Measurements from ENCODE around the gene TBC1D22A.

The TBC1D22A gene

DNA sequence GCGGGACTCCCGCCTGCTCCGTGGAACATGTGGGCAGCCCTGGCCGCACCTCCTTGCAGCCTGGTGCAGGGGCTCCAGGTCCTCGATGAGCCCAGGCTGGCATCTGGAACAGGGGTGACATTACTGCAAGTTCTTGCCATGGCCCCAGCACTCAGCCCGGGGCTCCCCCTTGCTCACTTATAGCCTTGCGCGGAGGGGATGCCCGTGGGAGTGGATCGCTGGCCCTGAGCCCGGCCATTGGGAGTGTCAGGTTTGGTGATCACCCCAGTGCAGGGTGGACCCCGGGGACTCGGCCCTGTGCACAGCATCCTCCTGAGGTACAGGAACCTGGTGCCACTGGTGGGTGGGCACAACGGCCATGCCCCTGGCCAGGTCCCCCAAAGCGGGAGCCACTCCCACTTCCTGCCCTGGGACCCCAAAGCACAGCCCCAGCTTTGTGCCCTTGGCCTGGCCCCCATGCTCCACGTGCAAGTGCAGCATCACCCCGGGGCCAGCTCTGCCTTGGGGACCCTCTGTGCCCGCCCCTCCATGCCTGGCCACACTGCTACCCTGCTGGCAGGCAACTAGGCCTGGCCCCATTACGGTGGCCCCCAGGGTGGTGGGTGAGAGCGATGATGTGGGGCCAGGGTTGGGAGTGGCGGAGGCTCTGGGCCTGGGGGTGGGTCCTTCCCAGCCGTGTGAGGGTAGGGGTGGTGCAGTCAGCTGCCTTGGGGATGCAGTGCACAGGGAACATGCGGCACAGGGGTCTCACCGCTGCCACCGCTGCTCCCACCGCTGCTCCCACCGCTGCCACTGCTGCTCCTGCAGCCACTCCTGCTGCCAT lies 439.8 kb downstream of the TBC1D22A start:
- no peak for DNase-seq (ENCODE audit: low read depth)

DNA sequence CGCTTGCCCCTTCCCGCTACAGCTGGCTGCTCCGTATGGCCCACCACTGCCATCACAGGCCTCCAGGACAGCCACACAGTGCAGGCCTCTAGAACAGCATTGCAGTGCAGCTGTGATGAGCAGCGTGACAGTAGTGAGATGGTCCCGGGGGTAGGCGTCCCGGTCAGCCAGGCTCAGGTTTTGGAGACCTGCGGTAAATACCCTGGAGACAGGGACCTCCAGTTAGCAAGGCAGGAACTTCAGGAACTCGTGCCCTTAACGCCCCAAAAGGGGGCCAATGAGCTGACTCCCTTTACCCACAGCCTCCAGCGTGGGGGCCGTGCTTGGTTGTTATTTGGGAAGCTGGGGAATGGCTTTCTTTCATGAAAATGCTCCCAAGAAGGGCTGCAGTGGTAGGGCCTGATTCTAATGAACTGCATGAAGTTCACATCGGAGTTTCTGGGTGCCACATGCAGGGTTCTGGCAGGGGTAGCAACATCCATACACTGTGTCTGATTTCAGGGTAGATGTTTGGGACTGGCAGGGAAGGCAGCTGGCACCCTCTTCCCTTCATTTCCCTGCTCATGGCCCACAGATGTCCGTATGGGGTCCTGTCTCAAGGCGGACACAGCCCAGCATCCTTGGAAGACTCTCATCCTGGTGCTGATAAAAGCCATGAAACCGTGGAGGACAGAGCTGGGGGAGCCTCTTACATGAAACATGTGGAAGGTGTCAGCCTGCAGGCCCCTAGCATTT lies 440.5 kb downstream of the TBC1D22A start:
- no peak for DNase-seq (ENCODE audit: low read depth)

DNA sequence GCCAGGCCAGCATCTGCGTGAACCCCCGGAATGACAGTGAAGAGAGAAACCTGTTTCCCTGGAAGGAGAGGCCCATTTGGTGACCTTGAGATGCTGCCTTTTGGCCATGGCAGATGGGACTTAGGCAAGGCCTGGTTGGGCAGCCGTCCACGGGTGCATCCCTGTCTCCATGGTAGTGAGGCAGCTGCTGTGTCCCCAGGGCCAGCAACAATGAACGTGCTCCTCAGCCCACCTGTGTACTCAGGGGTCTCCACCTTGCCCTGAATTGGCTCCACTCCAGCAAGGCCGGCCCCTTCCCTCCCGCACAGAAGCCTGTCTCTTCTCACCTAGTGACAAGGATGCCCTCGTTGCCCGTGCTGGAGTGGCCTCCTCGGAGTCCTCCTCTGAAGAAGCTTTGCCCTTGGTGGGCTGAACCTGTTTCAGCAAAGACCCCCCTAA lies 441.1 kb downstream of the TBC1D22A start:
- DNase-seq (ENCODE audit: low read depth) = no peak

DNA sequence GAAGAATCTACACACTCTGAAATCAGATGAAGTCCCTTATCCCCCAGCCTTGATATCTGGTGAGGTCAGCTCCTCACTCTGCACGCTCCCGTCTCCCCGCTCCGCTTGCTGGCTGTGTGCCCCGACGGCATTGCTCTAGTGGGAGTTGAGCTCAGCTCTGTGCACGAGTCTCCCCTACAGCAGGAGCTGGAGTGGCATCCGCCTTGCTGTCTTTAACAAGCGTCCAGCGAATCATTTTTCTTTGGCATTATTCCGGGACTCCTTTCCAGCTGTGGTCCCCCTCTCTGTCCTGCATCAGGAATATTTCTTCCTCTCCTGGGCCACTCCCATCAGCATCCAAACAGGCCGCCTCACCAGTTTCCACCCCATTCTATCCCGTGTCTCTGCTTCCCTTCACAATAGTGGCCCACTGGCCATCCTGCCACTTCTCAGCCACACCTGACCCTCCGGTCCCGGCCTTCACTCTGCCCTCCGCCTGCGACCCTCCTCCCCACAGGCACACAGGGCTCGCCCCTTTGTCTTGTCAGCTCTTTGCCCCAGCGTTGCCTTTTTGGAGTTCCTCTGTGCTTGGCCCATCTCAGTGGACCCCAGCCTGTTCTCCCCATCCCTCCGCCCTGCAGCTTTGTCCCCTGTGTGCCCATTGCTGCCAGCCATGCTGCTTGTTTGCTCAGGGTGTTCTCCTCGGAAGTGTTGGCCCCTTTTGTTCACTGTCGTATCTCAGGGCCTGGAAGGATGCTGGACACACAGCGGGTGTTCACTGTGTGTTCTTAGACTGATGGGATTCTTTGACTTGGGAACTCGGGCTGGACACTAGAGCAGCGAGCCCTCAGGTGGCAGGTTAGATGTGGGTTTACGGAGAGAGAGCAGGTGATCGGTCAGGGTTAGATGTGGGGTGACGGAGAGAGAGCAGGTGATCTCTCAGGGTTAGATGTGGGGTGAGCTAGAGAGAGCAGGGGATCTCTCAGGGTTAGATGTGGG lies 441.8 kb downstream of the TBC1D22A start:
- DNase-seq (ENCODE audit: low read depth) = no peak

DNA sequence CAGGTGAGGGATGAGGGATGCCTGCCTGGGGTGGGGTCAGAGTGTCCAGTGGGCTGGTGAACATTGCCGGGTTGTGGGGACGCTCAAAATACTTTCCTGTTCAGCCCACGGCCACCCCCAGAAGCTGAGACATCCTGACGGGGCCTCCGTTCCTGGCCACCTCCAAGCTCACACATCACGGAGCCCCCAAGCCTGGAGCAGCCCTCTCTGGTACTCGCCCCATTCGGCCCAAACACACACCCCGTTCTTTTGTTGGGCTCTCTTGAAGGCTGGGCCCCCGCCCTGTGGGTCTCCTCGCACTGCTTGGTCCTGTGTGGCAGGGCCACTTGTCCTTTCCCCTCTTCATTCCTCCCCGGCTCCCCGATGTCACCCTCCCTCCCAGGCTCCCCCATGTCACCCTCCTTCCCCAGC lies 442.6 kb downstream of the TBC1D22A start:
- no peak for DNase-seq (ENCODE audit: low read depth)

DNA sequence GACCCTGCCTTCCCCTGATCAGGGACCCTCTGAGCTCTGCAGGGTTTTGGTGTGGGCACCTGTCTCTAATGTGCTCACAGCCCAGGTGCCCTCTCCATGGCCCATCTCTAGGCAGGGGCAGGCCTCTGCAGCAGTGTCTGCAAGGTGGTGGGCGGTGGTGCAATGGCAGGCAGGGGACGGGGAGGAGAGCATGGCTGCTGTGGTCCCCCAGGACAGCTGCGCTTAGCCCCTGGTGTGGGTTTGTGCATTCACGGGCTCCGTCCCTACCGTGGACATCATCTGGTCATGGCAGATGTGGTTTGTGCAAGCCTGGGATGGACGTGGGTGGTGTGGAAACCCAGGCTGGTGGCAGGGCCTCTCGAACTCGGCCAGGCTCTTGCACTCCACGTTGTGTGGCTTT lies 443.1 kb downstream of the TBC1D22A start:
- DNase-seq (ENCODE audit: low read depth) = no peak

DNA sequence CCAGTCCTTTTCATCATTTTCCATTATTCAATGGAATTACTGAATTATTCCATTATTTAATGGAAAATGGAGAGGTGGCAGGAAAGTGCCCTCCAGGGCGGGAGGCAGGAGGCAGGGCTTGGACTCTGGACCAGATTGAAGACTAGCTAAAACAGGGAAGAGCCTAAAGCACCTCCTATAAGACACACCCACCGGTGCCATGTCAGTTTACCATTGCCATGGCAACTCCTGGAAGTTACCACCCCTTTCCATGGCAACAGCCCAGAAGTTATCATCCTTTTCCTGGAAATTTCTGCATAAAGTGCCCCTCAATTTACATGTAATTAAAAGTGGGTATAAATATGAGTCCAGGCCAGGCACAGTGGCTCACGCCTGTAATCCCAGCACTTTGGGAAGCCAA lies 443.7 kb downstream of the TBC1D22A start:
- no peak for DNase-seq (ENCODE audit: low read depth)

DNA sequence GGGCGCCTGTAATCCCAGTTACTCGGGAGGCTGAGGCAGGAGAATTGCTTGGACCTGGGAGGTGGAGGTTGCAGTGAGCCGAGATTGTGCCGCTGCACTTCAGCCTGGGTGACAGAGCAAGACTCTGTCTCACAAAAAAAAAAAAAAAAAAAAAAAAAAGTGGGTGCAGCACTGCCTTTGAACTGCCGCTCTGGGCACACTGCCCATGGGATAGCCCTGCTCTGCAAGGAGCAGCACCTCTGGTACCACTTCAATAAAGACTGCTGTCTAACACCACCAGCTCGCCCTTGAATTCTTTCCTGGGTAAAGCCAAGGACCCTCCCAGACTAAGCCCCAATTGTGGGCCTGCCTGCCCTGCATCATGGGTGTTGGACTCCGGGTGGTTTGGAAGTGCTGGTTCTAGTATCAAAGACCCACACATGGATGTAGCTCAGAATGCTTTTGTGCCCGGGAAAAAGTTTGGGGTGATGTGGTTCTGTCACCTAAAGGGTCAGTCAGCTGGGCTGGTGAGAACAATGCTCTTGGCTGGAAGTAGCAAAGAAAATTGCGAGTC lies 444.3 kb downstream of the TBC1D22A start:
- no peak for DNase-seq (ENCODE audit: low read depth)

DNA sequence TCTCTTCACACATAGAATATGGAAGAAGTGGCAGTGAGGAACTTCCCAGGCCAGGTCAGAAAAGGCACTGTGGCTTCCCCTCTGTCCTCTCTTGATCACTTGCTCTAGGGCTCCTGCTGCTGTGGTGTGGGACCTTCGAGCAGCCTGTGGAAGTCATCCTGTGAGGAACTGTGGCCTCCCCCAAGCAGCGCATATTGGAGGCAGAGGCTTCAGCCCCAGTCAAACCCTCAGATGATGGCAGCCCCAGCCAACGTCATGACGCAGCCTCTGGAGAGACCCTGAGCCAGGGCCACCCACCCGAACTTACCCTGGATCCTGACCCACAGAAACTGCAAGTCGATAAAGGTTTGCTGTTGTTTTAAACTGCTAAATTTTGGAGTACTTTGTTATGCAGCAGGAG lies 444.9 kb downstream of the TBC1D22A start:
- no peak for DNase-seq (ENCODE audit: low read depth)

DNA sequence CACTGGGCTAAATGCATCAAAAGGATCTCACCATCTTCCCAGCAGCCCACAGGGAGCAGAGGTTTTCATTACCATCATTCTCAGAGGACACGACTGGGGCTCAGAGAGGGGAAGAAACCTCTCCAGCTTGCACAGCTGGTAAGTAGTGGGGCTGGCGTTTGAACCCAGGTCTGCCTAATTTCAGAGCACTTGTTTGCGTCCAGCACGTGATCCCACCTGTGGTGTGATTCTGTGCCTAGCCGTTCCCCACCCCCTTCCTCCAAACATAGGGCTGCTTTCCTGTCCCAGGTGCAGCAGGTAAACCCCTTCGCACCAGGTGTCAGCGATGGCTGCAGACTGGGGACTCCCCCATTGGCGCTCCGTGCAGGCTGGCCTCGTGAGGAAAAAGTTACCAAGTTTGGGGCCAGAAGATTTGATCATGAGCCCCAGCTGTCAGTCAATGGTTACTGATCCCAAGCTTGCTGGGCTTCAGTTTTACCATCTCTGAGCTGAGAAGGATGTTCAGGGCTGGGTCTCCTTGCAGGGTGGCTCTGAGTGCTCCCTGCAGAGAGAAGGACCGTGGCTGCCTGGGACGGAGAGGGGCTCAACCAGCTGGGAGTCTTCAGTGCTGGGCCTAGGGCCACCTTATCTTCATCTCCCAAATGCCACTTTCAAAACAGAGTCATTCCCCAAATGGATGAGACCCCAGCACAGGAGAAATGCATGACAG lies 445.6 kb downstream of the TBC1D22A start:
- no peak for DNase-seq (ENCODE audit: low read depth)

DNA sequence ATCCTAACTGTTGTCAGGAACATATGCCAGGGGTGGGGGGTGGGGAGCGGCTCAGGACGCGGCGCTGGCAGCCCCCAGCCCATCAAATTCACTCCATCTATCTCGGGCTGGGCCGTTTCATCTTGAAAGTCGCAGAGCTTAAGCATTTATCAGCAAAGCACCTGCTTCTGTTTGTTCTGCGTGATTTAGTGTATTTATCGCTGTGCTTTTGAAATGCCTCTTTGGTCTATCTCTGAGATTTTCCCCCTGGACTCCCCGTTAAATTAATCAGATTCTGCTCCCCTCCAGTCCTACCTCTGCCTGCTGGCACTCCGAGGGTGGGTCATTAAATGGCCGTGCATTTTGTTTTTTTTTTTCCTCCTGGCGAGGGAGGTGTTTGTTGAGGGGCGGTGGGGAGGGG lies 446.2 kb downstream of the TBC1D22A start:
- no peak for DNase-seq (ENCODE audit: low read depth)

DNA sequence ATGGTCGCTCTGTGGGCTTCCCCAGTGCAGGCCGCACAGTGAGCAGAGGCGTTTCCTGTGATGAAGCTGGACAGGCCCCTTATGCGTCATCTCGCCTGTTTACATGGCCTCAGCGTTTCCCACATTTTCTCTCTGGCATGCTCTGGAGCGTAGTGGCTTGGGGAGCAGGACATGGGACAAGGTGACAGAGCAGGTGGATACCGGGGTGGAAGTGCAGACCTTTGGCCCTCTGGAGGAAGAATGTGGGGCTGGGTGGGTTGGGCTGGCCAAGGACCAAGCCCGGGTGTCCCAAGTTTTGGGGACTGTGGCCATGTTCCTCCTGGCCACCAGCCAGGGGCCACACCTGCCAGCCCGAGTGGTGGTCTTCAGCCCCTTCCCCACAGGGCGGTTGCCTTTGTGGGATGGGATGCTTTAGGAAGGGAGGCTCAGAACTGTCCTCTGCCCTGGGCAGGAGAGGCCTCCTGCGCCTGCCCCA lies 446.6 kb downstream of the TBC1D22A start:
- DNase-seq (ENCODE audit: low read depth) = no peak

DNA sequence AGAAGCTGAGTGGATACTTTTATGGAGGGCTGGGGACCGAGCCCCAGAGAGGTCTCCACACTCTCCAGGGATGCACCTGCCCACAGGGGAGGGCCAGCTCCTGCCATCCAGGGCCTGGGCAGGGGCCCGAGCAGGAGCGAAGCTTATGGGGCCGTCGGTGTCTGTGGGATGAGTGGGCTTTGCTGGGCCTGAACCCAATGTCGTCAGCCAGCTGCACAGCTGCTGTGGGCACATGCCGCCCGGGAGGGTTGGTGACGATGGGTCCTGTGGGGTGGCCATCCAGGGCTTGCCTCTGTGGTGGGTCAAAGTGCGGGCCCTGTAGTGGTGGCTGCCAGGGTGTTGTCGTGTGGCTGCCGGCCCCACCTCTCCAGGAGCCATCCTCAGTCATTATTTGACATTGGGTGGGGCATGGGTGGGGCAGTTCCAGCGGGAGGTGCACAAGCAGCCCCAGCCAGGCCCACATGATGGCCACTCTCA lies 447.1 kb downstream of the TBC1D22A start:
- no peak for DNase-seq (ENCODE audit: low read depth)

DNA sequence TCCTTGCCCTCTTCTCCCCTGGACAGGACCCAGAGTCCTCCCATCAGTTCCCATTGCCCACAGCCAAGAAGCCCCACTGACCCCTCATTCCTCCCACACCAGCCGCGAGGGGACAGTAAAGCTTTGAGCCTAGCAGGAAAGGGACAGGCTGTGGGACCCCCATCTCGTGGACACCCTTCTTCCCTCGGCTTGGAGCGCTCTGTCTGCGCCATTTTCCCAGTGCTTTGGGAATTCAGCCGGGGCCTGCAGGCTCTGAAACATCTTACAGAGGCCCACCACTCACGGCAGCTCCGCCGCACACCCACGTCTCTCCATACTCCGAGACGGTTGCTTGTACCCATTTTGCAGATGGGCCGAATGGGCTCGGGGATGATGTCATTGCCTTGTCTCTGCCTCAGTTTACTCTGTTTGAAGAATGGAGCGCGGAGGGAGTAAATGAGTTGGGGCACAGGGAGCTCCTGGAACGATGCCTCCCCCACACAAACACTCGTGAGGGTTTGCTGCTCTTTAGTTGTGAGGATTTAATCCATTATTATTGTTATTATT lies 447.7 kb downstream of the TBC1D22A start:
- DNase-seq (ENCODE audit: low read depth) = no peak

DNA sequence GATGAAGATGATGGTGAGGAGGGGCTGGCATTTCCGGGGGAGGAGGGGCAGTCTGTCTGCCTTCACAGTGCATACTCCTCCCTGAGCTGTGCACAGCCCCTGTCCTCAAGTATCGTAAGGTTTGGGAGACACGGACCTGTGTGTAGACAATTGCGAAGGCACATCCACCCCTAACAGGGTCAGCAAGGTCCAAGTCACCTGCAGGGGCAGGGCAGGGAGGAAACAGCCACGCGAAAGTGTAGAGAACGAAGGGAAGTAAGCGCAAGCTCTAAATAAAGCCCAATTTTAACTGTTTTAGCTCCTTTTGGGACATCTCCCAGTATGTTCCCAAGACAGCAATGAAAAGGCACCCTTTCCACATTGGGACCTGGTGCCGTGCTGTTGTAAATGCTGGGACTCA lies 448.2 kb downstream of the TBC1D22A start:
- no peak for DNase-seq (ENCODE audit: low read depth)

DNA sequence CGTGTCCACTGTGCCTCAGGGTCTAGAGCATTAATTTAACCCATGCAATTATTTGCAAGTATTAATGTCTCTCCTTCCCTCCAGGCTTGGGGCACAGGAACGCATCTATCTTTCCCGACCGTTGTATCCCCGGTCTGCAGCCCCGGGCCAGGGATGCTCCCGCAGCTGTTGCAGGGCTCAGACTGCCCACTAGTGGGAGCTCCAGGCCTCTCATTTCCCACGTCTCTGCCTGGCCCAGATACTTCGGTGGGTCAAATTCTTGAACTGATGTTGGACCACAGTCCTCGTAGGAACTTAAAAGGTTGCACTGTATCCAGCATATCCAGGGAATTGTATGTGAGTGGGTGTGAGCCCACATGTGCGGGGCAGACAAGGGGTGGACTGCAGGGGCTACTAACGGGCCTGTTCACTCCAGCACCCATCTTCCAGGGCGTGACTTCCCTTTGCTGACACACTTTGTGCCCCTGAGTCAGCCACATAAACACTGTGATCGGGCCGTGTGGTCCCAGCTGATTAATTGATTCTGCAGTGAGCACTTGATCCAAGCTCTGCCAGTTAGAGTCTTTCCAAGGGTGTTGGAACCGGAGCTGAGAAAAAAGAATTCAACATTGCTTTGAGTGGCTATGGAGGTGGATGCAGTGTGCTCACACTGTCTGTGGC lies 451.3 kb downstream of the TBC1D22A start:
- DNase-seq (ENCODE audit: low read depth) = no peak

DNA sequence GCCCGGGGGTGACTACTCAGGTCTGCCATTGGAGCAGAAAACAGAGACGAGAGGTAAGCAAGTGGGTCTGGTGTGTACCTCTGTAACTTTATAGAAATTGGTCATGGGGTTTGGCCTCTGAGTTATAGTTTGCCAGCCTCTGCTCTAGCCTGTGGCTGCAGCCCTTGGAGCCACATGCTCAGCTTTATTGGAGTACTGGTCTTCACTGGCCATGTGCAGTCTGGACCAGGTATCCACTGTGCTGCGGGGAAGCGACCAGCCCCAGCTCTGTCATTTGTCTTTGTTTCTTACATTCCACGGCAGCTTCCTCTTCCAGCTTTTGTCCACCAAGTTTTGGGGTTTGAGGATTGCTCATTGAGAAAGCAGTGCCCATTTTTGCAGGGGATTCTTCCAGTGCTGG lies 453.4 kb downstream of the TBC1D22A start:
- no peak for DNase-seq (ENCODE audit: low read depth)

DNA sequence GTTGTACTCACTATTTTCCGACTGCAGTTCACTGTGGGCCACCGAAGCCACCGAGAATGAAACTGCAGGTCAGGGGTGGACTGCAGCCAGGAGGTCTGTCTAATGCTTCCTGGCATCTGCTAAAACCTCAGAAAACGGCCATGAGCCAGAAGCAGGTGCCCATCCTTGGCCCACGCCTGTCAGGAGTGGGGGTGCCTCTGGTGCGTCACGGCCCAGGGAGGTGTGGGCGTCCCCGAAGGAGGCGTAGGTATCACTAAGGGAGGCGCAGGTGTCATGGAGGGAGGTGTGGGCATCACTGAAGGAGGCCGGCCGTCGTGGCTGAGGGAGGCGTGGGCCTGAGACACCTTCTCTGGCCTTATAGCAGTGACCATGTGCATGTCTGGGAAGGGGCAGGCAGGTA lies 456.2 kb downstream of the TBC1D22A start:
- DNase-seq (ENCODE audit: low read depth) = no peak

DNA sequence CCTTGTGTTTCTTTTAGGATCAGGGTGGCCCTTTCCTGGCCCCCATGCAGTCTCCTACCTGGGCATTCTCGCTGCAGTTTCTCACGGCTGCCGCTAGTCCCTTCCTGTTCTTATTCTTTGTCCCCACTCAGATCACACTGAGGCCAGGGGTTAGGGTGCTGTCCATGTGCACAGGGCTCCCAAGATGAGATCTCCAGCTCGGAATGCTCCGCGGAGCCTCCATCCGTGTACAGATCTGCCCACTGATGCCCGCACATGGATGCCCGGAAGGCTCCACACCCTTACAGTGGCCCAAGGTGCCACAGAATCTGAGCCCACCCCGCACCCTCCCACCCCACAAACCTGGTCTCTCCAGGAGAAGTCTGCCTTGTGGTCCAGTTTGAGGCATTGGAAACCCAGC lies 457.3 kb downstream of the TBC1D22A start:
- no peak for DNase-seq (ENCODE audit: low read depth)

DNA sequence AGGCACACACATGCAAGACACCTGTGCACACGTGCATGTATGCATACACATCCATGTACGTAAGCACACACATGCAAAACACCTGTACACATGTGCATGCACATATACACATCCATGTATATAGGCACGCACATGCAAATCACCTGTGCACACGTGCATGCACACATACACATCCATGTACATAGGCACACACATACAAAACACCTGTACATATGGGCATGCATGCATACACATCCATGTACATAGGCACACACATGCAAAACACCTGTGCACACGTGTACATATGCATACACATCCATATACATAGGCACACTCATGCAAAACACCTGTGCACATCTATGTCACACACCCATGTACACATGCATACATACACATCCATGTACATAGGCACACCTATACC lies 458.3 kb downstream of the TBC1D22A start:
- DNase-seq (ENCODE audit: low read depth) = no peak

All from fibroblast of gingiva (primary cell).